Thyroid gland (tissue), 4 donors: ENCODE data around the gene SPATC1L. TPM values are rescaled to one million over a fixed set of nuclear protein-coding genes. Genes with fewer than 3 reads are reported as not detected.

ENCODE experiments used
- DNase-seq, 2 donors: peaks; one replicate each; pipeline ENCODE4 v3.0.0-alpha.2; 2019
- H3K27ac ChIP-seq, 3 donors: fragments of 200-600 bp; sonication (generic); 1 replicate in 2 of 3; 2 replicates in 1 of 3; pipeline ENCODE4 v1.5.1; 2016 to 2019; ENCODE audit warnings: mild to moderate bottlenecking in 1 of 3, moderate library complexity in 1 of 3
- H3K27me3 ChIP-seq: fragments of 200-600 bp; sonication (generic); one replicate; pipeline ENCODE4 v1.5.1; 2019
- H3K36me3 ChIP-seq, 2 donors: fragments of 200-600 bp; sonication (generic); one replicate each; pipeline ENCODE4 v1.5.1; 2016 to 2019
- H3K4me1 ChIP-seq, 2 donors: fragments of 200-600 bp; sonication (generic); one replicate each; pipeline ENCODE4 v1.5.1; 2017 to 2019
- H3K4me3 ChIP-seq, 3 donors: fragments of 200-600 bp; sonication (generic); replicated peaks in 1 of 3; 1 replicate in 2 of 3; 2 replicates in 1 of 3; pipeline ENCODE4 v1.5.1; 2016; ENCODE audit warnings: mild to moderate bottlenecking in 1 of 3
- H3K9me3 ChIP-seq: fragments of 200-600 bp; sonication (generic); one replicate; pipeline ENCODE4 v1.5.1; 2017
- CTCF ChIP-seq, 6 experiments: fragments of 200-600 bp in 3 of 6; fragments of 450-650 bp in 3 of 6; sonication (generic) in 3 of 6; IDR thresholded peaks; one replicate each; pipeline ENCODE4 v1.5.1; 2016 to 2019; ENCODE audit warnings: antibody characterized with exemption in 6 of 6, mild to moderate bottlenecking in 2 of 6, inconsistent platforms in 1 of 6, moderate library complexity in 1 of 6
- POLR2A ChIP-seq, 2 donors: fragments of 450-650 bp; IDR thresholded peaks; one replicate each; pipeline ENCODE4 v1.6.1; 2017; ENCODE audit warnings: antibody characterized with exemption in 2 of 2, mild to moderate bottlenecking in 2 of 2, moderate library complexity in 1 of 2
- WGBS, 2 donors: methylation state at CpG; one replicate each; pipeline ENCODE4 v1.1.5; 2017; 5-methylcytosine and 5-hydroxymethylcytosine counted together
- intact Hi-C: fragments of 100-400 bp; cut with DNase I; formaldehyde crosslinking; loops from one replicate; pipeline ENCODE4 v1.15.1; 2023
- total RNA-seq, 4 donors: library from RNA; depleted of rRNA; stranded (reverse); fragments of >200 nt; gene quantifications; one replicate each; pipeline ENCODE4 v1.2.3, GENCODE V29; 2016

SPATC1L gene
- total RNA-seq, 4 donors from 2014 or later: 3.5 to 9.0 (median 5.8) TPM

- no peaks in the 10 kb centered on the region for H3K9me3 ChIP-seq
- intact Hi-C loops: no loop called here
- H3K4me3 ChIP-seq: no peak within 1 kb of the TSS
- H3K4me1 ChIP-seq: peaks cover 10 to 11% of the 10 kb centered on the region in 2 donors
- DNase-seq: no peak
- no peak within 1 kb of the TSS for H3K27ac ChIP-seq
- 90% methylated on average over 23 to 24 of the region's 34 CpGs for WGBS, 2 donors
- TF ChIP-seq CTCF (IDR thresholded peaks at IDR 0.05) (no peak), POLR2A (IDR thresholded peaks at IDR 0.05) (no peak)
- no peaks in the 10 kb centered on the region for H3K27me3 ChIP-seq
- H3K36me3 ChIP-seq: no peaks in the 10 kb centered on the region
Observed at GRCh38 chr21:46155514-46156377, 28.5 kb downstream of the SPATC1L start, which contains the start of gene FTCD. Gene FTCD, minus strand, starts transcription at chr21:46155579. Its CDS starts 56 bp downstream, at chr21:46155523.

GRCh38 chr21:46154955-46155513 is 29.2 kb downstream of the SPATC1L start:
- Histone ChIP-seq H3K9me3 (no peaks in the 10 kb centered on the region), H3K36me3 (no peaks in the 10 kb centered on the region), H3K27me3 (no peaks in the 10 kb centered on the region), H3K4me1 (peaks cover 10 to 11% of the 10 kb centered on the region in 2 donors), H3K27ac (no peak overlapping the region), H3K4me3 (no peak overlapping the region)
- intact Hi-C loops: no loop called here
- DNase-seq: no peak
- 84 to 92% methylated on average over 4 to 9 of the region's 16 CpGs for WGBS, 2 donors
- TF ChIP-seq CTCF (IDR thresholded peaks at IDR 0.05): no peak
- no peak for TF ChIP-seq POLR2A (IDR thresholded peaks at IDR 0.05)

GRCh38 chr21:46154155-46154954 is 29.9 kb downstream of the SPATC1L start:
- H3K27ac ChIP-seq: no peak overlapping the region
- DNase-seq: no peak
- no peak for TF ChIP-seq CTCF (IDR thresholded peaks at IDR 0.05)
- TF ChIP-seq POLR2A (IDR thresholded peaks at IDR 0.05): no peak
- H3K9me3 ChIP-seq: no peaks in the 10 kb centered on the region
- peaks cover 10 to 11% of the 10 kb centered on the region in 2 donors for H3K4me1 ChIP-seq
- 91 to 97% methylated on average over 23 to 24 of the region's 39 CpGs for whole genome bisulfite sequencing, 2 donors
- H3K27me3 ChIP-seq: no peaks in the 10 kb centered on the region
- intact Hi-C loops: no loop called here
- H3K4me3 ChIP-seq: no peak overlapping the region
- H3K36me3 ChIP-seq: no peaks in the 10 kb centered on the region

GRCh38 chr21:46153247-46154154 is 30.8 kb downstream of the SPATC1L start:
- TF ChIP-seq POLR2A (IDR thresholded peaks at IDR 0.05): peak in 1 of 2 donors; percentile 10
- peak; percentile 24 to 80 (median 56) for TF ChIP-seq CTCF (IDR thresholded peaks at IDR 0.05)
- no peak overlapping the region for H3K4me3 ChIP-seq

More at GRCh38 chr21:46153247-46154154, 30.8 kb downstream of the SPATC1L start:
- Histone ChIP-seq H3K4me1 (peaks cover 10 to 11% of the 10 kb centered on the region in 2 donors), H3K9me3 (no peaks in the 10 kb centered on the region), H3K27ac (peak overlapping the region in 2 of 3 donors; percentile 30 to 41), H3K27me3 (no peaks in the 10 kb centered on the region), H3K36me3 (no peaks in the 10 kb centered on the region)
- WGBS, 2 donors: 7 to 24% methylated on average over 11 to 14 of the region's 33 CpGs
- intact Hi-C loops: no loop called here
- peak; percentile 53 to 73 for DNase-seq
